Esophagus muscularis mucosa (tissue), 4 donors: ENCODE results near the gene RCC2. TPM values are rescaled to one million over a fixed set of nuclear protein-coding genes. Genes with fewer than 3 reads are reported as not detected.

Experiments used
- DNase-seq: peaks from one replicate; pipeline ENCODE4 v3.0.0-alpha.2; 2017; ENCODE audit errors: extremely low spot score
- H3K27ac ChIP-seq, 4 donors: fragments of 200-600 bp; sonication (generic); replicated peaks in 1 of 4; 1 replicate in 3 of 4; 2 replicates in 1 of 4; pipeline ENCODE4 v1.5.1; 2016 to 2019; ENCODE audit warnings: mild to moderate bottlenecking in 1 of 4
- H3K27me3 ChIP-seq, 4 donors: fragments of 200-600 bp; sonication (generic); one replicate each; pipeline versions ENCODE4 v1.5.1 to v1.6.0; 2016 to 2019
- H3K36me3 ChIP-seq, 4 donors: fragments of 200-600 bp; sonication (generic); one replicate each; pipeline ENCODE4 v1.5.1; 2016 to 2019
- H3K4me1 ChIP-seq, 4 donors: fragments of 200-600 bp; sonication (generic); one replicate each; pipeline ENCODE4 v1.5.1; 2016 to 2019
- H3K4me3 ChIP-seq, 4 donors: fragments of 200-600 bp; sonication (generic); 1 replicate in 2 of 4; 2 replicates in 2 of 4; pipeline ENCODE4 v1.5.1; 2016 to 2019; ENCODE audit warnings: mild to moderate bottlenecking in 4 of 4, moderate library complexity in 1 of 4
- H3K9me3 ChIP-seq, 4 donors: fragments of 200-600 bp; sonication (generic); 1 replicate in 3 of 4; 2 replicates in 1 of 4; pipeline ENCODE4 v1.5.1; 2016 to 2019
- CTCF ChIP-seq, 3 experiments: fragments of 200-600 bp in 2 of 3; fragments of 450-650 bp in 1 of 3; sonication (generic) in 2 of 3; IDR thresholded peaks; one replicate each; pipeline ENCODE4 v1.5.1; 2017 to 2019; ENCODE audit warnings: antibody characterized with exemption in 3 of 3, mild to moderate bottlenecking in 2 of 3, moderate library complexity in 1 of 3
- EP300 ChIP-seq: sonication (generic); formaldehyde crosslinking; IDR thresholded peaks from one replicate; pipeline ENCODE4 v1.6.1; 2017; ENCODE audit warnings: antibody characterized with exemption
- POLR2A ChIP-seq: fragments of 450-650 bp; IDR thresholded peaks from one replicate; pipeline ENCODE4 v1.6.1; 2017; ENCODE audit warnings: antibody characterized with exemption, moderate library complexity, mild to moderate bottlenecking, low read depth
- POLR2AphosphoS5 ChIP-seq, 2 donors: sonication (generic); formaldehyde crosslinking; IDR thresholded peaks; one replicate each; pipeline ENCODE4 v1.6.1; 2017; ENCODE audit warnings: antibody characterized with exemption in 2 of 2
- WGBS: methylation state at CpG from one replicate; pipeline ENCODE4 v1.1.5; 2018; 5-methylcytosine and 5-hydroxymethylcytosine counted together
- intact Hi-C: fragments of 100-400 bp; cut with DNase I; formaldehyde crosslinking; loops from one replicate; pipeline ENCODE4 v1.15.1; 2023
- total RNA-seq, 4 donors: library from RNA; depleted of rRNA; stranded (reverse); fragments of >200 nt; gene quantifications; one replicate each; pipeline versions ENCODE4 v1.1.0 to v1.2.1, GENCODE V29; 2016

The RCC2 gene
- total RNA-seq, 4 donors from 2014 or later, result 12.0 to 22.6 (median 20.5) TPM

- Histone ChIP-seq H3K36me3 (no peaks in the 10 kb centered on the region), H3K4me1 (no peaks in the 10 kb centered on the region), H3K27me3 (peaks cover 0 to 29% (median 0%) of the 10 kb centered on the region in 4 donors), H3K9me3 (no peaks in the 10 kb centered on the region), H3K4me3 (no peak overlapping the region), H3K27ac (no peak overlapping the region)
- intact Hi-C loops, result no loop called here
- whole genome bisulfite sequencing, result 80% methylated on average over 6 of the region's 6 CpGs
- DNase-seq, result no peak
- TF ChIP-seq EP300 (no peak), POLR2AphosphoS5 (IDR thresholded peaks at IDR 0.05) (no peak), CTCF (IDR thresholded peaks at IDR 0.05) (no peak), POLR2A (no peak)
Observed at GRCh38 chr1:17465228-17465627, 25.8 kb upstream of the RCC2 start.

- no peak for DNase-seq
- intact Hi-C loops, result no loop called here
- H3K27ac ChIP-seq, result no peak overlapping the region
- H3K4me1 ChIP-seq, result no peaks in the 10 kb centered on the region
- H3K4me3 ChIP-seq, result no peak overlapping the region
- no peaks in the 10 kb centered on the region for H3K36me3 ChIP-seq
- no peaks in the 10 kb centered on the region for H3K9me3 ChIP-seq
- no peak for TF ChIP-seq POLR2A
- no peak for TF ChIP-seq POLR2AphosphoS5 (IDR thresholded peaks at IDR 0.05)
- no peak for TF ChIP-seq EP300
- no peak for TF ChIP-seq CTCF (IDR thresholded peaks at IDR 0.05)
- peaks cover 0 to 21% (median 0%) of the 10 kb centered on the region in 4 donors for H3K27me3 ChIP-seq
Observed at GRCh38 chr1:17463991-17464390, 24.5 kb upstream of the RCC2 start.

- intact Hi-C loops, result no loop called here
- 77% methylated on average over 5 of the region's 5 CpGs for WGBS
- TF ChIP-seq POLR2AphosphoS5 (IDR thresholded peaks at IDR 0.05) (no peak), POLR2A (no peak), CTCF (IDR thresholded peaks at IDR 0.05) (no peak), EP300 (no peak)
- Histone ChIP-seq H3K4me1 (no peaks in the 10 kb centered on the region), H3K27me3 (peaks cover 0 to 10% (median 0%) of the 10 kb centered on the region in 4 donors), H3K9me3 (no peaks in the 10 kb centered on the region), H3K36me3 (no peaks in the 10 kb centered on the region), H3K4me3 (no peak overlapping the region), H3K27ac (no peak overlapping the region)
- no peak for DNase-seq
Observed at GRCh38 chr1:17462669-17463068, 23.2 kb upstream of the RCC2 start.

- Histone ChIP-seq H3K27me3 (peaks cover 0 to 10% (median 0%) of the 10 kb centered on the region in 4 donors), H3K27ac (no peak overlapping the region), H3K36me3 (no peaks in the 10 kb centered on the region), H3K4me1 (no peaks in the 10 kb centered on the region), H3K4me3 (no peak overlapping the region), H3K9me3 (no peaks in the 10 kb centered on the region)
- TF ChIP-seq POLR2A, result no peak
- no peak for TF ChIP-seq EP300
- no peak for TF ChIP-seq POLR2AphosphoS5 (IDR thresholded peaks at IDR 0.05)
- TF ChIP-seq CTCF (IDR thresholded peaks at IDR 0.05), result no peak
- 80% methylated on average over 10 of the region's 10 CpGs for WGBS
- intact Hi-C loops, result no loop called here
- DNase-seq, result no peak
Observed at GRCh38 chr1:17460219-17460618, 20.7 kb upstream of the RCC2 start.

GRCh38 chr1:17458794-17459193 lies 19.3 kb upstream of the RCC2 start:
- Histone ChIP-seq H3K4me3 (no peak overlapping the region), H3K4me1 (no peaks in the 10 kb centered on the region), H3K9me3 (no peaks in the 10 kb centered on the region), H3K36me3 (no peaks in the 10 kb centered on the region), H3K27me3 (peaks cover 0 to 10% (median 0%) of the 10 kb centered on the region in 4 donors), H3K27ac (no peak overlapping the region)
- intact Hi-C loops, result no loop called here
- WGBS, result 83% methylated on average over 1 of the region's 1 CpG
- no peak for DNase-seq
- TF ChIP-seq POLR2AphosphoS5 (IDR thresholded peaks at IDR 0.05), result no peak
- no peak for TF ChIP-seq EP300
- no peak for TF ChIP-seq POLR2A
- no peak for TF ChIP-seq CTCF (IDR thresholded peaks at IDR 0.05)
